Gastrocnemius medialis (tissue), 4 donors: ENCODE results near the gene DNAJA3.

Source experiments
- POLR2A ChIP-seq, 2 donors: fragments of 450-650 bp; IDR thresholded peaks; one replicate each; pipeline ENCODE4 v1.6.1; 2017; ENCODE audit warnings: antibody characterized with exemption in 2 of 2, mild to moderate bottlenecking in 2 of 2, moderate library complexity in 2 of 2
- TF ChIP-seq, protein P1 (sequence below), 5 experiments: fragments of 450-650 bp in 3 of 5; fragments of 200-600 bp in 2 of 5; sonication (generic) in 2 of 5; IDR thresholded peaks in 4 of 5; conservative IDR thresholded peaks in 1 of 5; 1 replicate in 4 of 5; 2 replicates in 1 of 5; pipeline ENCODE4 v1.5.1; 2016 to 2019; ENCODE audit warnings: antibody characterized with exemption in 5 of 5, mild to moderate bottlenecking in 3 of 5, moderate library complexity in 3 of 5

GRCh38 chr16:4402439-4403132, 23.1 kb upstream of the DNAJA3 start:
- TF ChIP-seq, protein P1, sequence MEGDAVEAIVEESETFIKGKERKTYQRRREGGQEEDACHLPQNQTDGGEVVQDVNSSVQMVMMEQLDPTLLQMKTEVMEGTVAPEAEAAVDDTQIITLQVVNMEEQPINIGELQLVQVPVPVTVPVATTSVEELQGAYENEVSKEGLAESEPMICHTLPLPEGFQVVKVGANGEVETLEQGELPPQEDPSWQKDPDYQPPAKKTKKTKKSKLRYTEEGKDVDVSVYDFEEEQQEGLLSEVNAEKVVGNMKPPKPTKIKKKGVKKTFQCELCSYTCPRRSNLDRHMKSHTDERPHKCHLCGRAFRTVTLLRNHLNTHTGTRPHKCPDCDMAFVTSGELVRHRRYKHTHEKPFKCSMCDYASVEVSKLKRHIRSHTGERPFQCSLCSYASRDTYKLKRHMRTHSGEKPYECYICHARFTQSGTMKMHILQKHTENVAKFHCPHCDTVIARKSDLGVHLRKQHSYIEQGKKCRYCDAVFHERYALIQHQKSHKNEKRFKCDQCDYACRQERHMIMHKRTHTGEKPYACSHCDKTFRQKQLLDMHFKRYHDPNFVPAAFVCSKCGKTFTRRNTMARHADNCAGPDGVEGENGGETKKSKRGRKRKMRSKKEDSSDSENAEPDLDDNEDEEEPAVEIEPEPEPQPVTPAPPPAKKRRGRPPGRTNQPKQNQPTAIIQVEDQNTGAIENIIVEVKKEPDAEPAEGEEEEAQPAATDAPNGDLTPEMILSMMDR (IDR thresholded peaks at IDR 0.05 in 4 of 5, conservative IDR thresholded peaks at IDR 0.05 in 1 of 5) = peak; percentile 93 to 97 (median 96)
- TF ChIP-seq POLR2A (IDR thresholded peaks at IDR 0.05) = no peak
